Amygdala (tissue), 56 donors: ENCODE data around the gene KLHL36.
A peak's percentile ranks its signal among the peaks of the same experiment; 100 is the strongest.

Experiments used
- DNase-seq, 56 donors: peaks; one replicate each; lab custom pipeline; 2025; lab: John Stamatoyannopoulos, UW

Gene KLHL36

DNA sequence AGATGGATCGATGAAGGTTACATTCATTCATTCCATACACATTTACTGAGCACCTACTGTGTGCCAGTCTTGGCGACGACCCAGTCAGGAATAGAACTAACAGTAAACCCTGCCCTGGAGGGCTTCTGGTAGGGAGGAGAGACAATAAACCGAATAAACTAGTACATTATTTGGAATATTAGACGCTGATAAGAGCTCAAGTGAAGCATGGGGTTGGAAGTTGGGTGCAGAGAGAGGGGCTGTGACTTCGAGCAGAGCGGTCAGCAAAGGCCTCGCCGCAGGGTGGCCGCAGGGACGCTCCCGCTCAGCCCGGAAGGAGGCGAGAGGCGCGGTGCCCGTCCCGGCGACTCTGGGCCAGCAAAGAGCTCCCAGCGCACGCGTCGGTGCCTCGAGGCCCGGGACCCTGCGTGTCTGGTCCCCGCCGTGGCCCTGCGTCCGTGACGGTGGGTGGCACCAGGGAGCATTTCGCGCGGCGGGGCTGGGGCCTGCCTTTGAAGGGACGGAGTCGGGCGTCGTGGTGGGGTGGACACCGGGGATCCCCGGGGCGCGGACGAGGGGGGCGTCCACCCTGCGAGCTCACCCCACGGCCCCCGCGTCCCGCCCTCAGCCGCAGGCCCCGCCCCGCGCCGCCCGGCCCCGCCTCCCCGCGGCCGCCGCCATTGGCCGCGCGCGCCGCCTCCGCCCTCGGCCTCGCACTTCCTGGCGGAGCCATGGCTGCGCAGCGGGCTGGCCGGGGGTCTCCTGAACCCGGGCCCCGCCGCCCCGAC is at the start of gene KLHL36:
TSS of gene KLHL36 (plus strand) at position 684 of the 767 bp plus-strand sequence. CDS start 2,357 bp downstream, outside the sequence.
- peak in 34 of 56 donors; percentile 11 to 71 (median 40) for DNase-seq

DNA sequence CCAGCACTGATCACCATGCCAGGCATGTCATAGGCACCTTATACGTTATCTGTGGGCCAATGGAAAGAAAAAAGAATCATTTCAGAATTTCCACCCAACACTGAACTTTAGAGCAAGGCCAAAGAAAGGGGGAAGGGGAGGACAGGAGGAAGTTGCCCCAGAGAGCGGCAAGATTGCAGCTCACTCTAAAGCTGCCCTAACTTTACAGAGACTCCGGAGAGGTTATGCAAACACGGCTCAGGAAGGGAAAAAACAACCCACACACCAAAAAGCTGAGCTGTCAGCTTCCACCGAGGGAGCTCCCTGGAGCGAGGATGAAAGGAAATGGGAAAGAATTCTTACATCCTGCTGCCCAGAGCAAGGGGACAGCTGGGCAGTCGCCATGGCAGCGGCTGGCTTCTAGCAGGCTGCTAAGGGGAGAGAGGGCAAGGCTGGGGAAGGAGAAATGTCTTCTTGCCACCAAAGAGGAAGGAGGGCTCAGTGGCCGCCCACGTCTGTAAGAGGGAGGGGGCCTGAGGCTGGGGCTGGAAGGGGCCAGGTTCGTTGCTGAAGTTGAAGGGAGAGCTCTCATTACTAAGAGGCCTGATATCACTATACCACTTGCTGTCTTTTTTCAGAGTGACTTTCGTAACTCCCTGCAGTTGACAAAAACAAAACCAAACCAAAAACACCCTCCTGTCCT is 48.6 kb upstream of the KLHL36 start:
- DNase-seq, result peak in 39 of 56 donors; percentile 21 to 70 (median 46)

GRCh38 chr16:84600343-84601229 is 47.7 kb upstream of the KLHL36 start:
- peak in 1 of 56 donors; percentile 30 for DNase-seq

GRCh38 chr16:84603140-84603816 is 45.0 kb upstream of the KLHL36 start:
- DNase-seq, result peak in 40 of 56 donors; percentile 13 to 82 (median 52)

DNA sequence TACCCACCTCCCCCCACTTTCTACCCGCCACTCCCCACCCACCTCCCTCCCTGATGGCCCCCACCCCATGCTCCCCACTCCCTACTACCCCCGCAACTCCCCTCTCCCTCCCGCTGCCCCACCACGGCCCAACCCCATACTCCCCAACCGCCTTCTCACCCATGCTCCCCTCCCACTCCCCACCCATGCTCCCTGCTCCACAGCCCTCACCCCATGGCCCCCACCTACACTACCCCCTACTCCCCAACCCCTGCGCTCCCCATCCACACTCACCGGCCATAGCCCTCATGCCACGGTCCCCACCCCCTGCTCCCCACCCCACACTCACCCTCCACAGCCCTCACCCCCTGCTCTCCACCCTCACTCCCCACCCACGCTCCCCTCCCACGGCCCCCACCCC is 44.4 kb upstream of the KLHL36 start:
- DNase-seq, result no peak

- no peak for DNase-seq
Observed at GRCh38 chr16:84604477-84605013, 43.8 kb upstream of the KLHL36 start.

DNA sequence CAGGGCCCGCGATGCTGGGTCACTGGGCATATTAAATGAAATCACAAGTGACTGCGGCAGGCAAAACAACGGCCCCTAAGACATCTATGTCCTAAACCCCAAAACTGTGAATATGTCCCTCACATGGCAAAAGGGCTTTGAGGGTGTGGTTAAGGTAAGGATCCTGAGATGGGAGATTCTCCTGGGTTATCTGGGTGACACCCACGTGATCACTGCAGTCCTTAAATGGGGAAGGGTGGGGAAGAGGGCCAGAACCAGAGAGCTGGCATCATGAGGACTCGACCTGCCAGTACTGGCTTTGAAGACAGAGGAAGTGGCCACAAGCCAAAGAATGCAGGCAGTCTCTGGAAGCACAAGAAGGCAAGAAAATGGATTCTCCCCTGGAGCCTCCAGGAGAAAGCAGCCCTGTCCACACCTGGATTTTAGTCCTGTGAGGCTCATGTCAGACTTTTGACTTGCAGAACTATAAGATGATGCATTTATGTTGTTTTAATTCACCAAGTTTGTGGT is 42.9 kb upstream of the KLHL36 start:
- DNase-seq, result peak in 1 of 56 donors; percentile 8

GRCh38 chr16:84606081-84606875 is 42.0 kb upstream of the KLHL36 start:
- DNase-seq, result peak in 8 of 56 donors; percentile 19 to 55 (median 33)

DNA sequence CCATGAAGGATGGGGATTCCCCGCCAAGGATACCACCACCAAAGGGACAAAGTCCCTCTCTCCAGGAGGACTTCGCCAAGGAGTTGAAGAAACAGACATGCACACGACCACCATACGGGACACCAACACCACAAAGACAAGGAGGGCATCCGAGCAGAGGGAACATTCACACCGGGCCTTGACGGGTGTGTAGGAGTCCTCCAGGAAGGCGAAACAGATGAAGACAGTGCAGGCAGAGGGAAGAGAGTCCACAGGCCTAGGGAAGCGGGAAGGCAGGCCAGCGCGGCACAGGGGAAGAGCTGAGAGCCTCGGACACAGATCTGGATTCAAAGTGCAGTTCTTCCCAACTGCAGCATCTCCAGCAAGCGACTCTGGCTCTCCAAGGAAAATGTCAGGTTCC is 41.2 kb upstream of the KLHL36 start:
- DNase-seq, result no peak

- peak in 3 of 56 donors; percentile 19 to 44 (median 33) for DNase-seq
Observed at GRCh38 chr16:84607694-84608093, 40.6 kb upstream of the KLHL36 start.

- no peak for DNase-seq
Observed at GRCh38 chr16:84608282-84608681, 40.0 kb upstream of the KLHL36 start.

- DNase-seq, result no peak
Observed at GRCh38 chr16:84609563-84610177, 38.6 kb upstream of the KLHL36 start.

- no peak for DNase-seq
Observed at GRCh38 chr16:84610376-84610775, 37.9 kb upstream of the KLHL36 start.

DNA sequence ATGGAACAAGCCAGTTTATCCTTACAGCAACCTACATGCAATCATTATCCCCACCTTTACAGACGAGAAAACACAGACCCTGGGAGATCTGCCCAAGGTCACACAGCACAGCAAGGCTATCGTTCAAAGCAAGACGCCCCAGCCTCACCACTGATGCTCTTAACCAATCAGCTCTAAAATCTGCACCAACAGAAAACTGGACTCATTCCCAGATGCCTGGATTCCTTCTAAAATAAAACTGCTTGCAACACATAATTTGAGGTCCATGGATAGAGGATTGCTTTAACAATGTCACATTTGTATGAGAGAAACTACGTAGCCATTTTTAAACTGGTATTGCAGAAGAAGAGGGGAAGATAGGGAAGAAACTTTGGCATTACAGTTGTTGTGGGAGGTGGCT is 37.3 kb upstream of the KLHL36 start:
- peak in 1 of 56 donors; percentile 11 for DNase-seq

DNA sequence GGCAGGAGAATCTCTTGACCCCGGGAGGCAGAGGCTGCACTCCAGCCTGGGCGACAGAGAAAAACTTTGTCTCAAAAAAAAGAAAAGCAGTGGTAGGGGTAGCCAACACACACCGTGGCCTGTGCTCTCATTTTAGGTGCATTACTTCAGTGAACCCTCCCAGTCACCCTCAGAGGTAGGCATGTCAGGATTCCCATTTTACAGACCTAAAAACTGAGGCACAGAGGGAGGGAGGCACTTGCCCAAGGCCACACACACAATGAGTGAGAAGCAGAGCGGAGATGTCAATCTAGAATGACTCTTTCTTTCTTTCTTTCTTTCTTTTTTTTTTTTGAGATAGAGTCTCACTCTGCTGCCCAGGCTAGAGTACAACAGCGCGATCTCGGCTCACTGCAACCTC is 35.6 kb upstream of the KLHL36 start:
- no peak for DNase-seq

GRCh38 chr16:84613408-84614072 is 34.8 kb upstream of the KLHL36 start:
- no peak for DNase-seq

DNA sequence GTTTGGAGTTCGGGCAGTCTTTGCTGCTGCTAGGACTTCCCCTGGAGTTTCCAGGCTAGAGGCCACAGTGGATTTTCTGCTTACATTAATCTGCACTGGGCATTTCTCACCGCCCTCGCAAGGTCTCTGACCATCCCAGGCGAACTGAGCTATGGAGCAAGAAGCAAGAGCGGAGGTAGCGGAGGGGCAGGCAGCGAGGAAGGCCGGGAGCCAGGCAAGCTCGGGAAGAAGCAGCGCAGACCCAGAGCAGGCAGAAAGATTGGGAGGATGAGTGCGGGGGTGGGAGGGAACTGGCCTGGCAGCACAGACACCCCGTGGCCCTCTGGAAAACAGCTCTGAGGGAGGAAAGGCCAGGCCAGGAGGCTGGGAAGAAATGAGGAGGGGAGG is 34.2 kb upstream of the KLHL36 start:
- no peak for DNase-seq

GRCh38 chr16:84614623-84614967 is 33.7 kb upstream of the KLHL36 start:
- no peak for DNase-seq
